ENCODE results near the gene PPP1R12C. TPM values are rescaled to one million over a fixed set of nuclear protein-coding genes. Genes with fewer than 3 reads are reported as not detected.
"Not testable (repeated sequence)": the region's sequence is repeated elsewhere in the genome, so short reads cannot be mapped to it uniquely, and the experiment has no call there.

PPP1R12C gene
- total RNA-seq, 2 donors from 2014 or later = 207 to 252 TPM

DNA sequence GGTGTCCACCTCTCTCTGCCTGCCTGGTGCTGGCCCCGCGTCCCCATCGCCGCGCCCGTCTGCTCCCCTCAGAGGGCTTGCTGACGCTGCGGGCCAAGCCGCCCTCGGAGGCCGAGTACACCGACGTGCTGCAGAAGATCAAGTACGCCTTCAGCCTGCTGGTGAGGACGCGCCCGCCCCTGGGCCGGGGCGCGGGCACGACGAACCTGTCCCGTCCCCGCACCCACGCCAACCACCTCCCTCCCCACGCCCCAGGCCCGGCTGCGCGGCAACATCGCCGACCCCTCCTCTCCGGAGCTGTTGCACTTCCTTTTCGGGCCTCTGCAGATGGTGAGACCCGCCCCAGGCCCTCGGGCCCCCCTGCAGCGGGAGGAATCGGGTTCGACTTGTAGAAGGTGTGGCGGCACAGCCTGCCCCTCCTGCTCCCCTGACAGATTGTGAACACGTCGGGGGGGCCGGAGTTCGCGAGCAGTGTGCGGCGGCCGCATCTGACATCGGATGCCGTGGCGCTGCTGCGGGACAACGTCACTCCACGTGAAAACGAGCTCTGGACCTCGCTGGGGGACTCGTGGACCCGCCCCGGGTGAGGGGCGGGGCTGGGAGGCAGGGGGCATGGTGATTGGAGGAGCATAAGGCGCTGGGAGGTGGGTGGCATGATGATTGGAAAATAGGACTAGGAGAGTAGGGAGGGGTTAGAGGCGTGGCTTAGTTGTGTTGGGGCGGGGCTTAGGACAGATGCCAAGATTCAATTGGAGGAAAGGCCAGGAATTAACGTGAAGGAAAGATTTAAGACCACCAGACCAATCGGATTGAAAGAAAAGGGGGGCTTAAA is 35.2 kb downstream of the PPP1R12C start:
- intact Hi-C loops (cut with DNase I) = no loop called here
- no peak for DNase-seq (ENCODE audit: low spot score)

DNA sequence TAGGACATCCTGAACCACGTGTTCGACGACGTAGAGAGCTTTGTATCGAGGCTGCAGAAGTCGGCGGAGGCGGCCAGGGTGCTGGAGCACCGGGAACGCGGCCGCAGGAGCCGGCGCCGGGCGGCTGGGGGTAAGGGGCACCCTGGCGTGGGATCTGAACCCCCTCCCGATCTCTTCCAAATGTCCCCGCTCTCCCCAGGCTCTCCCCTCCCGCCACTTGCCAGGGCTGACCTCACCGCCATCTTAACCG is 35.7 kb downstream of the PPP1R12C start:
- intact Hi-C loops (cut with DNase I) = no loop called here

DNA sequence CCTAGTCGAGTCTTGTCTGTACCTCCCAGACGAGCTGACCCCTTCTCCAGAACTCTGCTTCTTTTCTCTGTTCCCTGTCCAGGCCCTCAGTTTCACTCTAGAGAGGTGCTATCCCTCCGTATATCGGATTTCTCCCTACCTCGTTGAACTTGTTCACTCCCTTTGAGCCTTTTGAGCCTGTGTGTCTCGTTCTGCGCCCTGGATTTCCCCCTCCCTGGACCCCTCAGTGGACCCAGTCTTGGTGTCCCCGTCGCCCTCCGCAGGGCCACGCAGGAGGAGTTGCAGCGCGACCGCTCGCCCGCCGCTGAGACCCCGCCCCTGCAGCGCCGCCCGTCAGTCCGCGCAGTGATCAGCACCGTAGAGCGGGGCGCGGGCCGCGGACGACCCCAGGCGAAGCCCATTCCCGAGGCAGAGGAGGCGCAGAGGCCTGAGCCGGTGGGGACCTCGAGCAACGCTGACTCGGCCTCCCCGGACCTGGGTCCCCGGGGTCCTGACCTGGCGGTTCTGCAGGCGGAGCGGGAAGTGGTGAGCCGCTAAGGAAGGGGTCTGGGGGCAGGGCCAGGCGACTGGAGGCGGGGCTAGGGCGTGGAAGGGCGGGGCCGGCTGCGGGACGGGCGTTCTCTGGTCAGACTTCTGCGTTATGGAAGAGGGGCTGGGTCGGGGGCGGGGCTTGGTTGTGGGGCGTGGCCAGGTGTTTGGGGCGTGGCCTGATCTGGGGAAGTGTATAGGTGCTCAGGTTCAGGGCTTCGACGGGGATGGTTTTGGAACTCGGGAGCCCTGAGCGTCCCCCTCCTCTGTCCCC is 36.3 kb downstream of the PPP1R12C start:
- DNase-seq (ENCODE audit: low spot score) = peak; percentile 94
- intact Hi-C loops (cut with DNase I) = no loop called here

More for the DNA sequence above, 35.7 kb downstream of the PPP1R12C start:
- DNase-seq (ENCODE audit: low spot score) = no peak

DNA sequence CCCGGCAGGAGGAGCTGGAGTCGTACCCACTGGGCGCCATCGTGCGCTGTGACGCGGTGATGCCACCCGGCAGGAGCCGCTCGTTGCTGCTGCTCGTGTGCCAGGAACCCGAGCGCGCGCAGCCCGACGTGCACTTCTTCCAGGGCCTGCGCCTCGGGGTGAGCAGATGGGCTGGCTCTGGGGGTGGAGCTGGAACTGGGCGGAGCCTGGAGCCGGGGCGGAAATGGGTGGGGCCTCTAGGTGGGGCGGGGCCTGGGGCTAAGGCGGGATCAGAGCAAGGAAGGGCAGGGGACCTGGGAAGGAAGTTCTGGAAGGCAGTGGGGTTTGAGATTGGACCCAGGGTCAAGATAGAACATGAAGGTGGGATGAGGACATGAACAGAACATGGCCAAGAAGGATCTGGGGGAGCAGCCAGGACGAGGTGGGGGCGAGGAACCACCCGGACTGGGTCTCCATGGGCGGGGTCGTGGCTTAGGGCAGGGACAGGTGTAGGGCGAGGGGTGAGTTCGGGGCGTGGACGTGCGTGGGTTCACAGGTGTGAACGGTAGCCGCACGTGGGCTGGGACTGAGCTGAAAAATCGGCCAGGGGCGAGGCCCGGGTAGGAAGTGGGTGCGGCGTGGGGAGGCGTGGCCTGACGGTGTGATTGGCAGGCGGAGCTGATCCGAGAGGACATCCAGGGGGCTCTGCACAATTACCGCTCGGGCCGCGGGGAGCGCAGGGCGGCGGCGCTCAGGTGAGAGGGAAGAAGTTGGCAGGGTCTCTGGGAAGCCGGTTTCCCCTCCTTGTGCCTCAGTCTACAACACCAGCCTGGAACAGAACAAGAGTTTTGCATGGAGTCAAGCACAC is 37.1 kb downstream of the PPP1R12C start:
- peak; percentile 92 for DNase-seq (ENCODE audit: low spot score)
- intact Hi-C loops (cut with DNase I) = no loop called here

DNA sequence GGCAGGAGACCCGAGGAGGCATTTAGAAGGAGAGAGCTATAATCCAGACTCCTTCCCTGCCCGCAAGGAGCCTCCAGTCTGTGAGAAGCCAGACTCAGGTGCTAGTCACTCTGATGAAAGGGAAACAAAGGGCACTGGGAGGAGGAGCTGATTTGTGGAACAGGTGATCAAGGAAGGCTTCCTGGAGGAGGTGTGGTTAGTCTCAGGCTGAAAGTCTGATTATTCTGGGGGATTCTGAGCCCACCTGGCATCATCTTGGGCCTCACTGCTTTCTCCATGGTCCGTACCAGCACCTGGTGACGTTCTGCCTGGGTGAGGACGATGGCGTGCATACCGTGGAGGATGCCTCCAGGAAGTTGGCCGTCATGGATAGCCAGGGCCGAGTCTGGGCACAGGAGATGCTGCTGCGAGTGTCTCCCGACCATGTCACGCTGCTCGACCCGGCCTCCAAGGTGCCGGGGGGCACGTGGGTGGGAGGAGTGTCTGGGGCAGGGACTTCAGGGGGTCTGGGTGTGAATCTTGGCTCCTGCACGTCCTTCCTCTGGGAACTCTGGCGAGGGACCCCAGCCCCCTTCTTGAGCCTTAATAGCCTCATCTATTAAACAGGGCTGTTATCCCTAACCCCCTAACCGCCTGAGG is 37.9 kb downstream of the PPP1R12C start:
- intact Hi-C loops (cut with DNase I) = no loop called here

DNA sequence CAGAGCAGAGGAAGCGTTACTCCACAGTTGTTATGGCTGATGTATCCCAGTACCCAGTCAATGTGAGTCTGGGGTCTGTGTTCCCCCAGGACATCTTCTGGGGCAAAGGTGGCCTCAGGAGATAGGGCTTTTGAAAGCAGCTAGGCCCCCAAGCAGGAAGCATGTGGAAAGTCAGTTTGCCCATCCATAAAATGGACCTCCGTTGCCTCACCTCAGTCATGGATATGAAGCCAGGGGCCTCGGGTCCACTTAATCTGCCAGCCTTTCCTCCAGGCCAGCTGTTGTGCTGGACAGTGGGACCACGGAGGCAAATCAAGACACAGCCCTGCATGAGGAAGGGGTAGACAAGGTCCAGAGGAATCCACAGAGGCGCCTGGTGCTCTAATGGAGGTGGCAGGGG is 38.4 kb downstream of the PPP1R12C start:
- no peak for DNase-seq (ENCODE audit: low spot score)
- intact Hi-C loops (cut with DNase I) = no loop called here

More for the DNA sequence above, 37.9 kb downstream of the PPP1R12C start:
- DNase-seq (ENCODE audit: low spot score) = no peak

DNA sequence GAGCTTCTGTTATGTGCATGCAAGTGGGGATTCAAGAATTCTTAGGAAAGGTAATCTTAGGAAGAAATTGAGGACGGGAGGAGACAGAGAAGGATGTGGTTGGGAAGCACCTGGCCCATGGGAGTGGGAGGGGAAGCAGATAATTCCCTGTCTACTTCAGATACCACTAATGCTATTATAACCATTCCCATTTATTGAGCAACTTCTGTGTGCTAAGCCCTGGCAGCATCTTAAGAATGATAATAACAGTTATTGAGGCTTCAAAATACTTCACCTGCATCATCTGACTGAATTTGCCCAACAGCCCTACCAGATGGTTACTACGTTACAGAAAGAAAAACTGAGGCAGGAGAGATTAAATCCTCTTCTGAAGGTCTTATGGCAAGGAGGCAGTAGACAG is 40.3 kb downstream of the PPP1R12C start:
- intact Hi-C loops (cut with DNase I) = no loop called here
- DNase-seq (ENCODE audit: low spot score) = no peak

DNA sequence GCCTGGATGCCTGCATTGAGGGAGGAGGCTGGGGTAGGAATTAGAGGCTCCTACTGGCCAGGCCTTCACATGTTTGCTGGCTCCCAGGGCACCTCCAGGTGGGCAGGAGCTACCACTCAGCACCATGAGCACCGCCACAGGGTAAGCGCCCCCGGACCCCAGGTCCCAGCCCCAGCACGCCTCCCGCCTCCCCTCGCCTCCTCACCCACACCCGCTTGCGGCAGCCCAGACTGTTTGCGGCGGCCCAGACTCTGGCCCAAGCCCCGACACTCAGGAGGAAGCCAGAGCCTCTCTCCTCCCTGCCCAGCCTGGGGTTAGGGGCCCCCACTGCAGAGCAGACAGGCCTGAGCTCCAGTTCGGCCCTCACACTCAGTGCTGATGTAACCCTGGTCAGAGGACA is 41.1 kb downstream of the PPP1R12C start:
- intact Hi-C loops (cut with DNase I) = no loop called here
- no peak for DNase-seq (ENCODE audit: low spot score)

DNA sequence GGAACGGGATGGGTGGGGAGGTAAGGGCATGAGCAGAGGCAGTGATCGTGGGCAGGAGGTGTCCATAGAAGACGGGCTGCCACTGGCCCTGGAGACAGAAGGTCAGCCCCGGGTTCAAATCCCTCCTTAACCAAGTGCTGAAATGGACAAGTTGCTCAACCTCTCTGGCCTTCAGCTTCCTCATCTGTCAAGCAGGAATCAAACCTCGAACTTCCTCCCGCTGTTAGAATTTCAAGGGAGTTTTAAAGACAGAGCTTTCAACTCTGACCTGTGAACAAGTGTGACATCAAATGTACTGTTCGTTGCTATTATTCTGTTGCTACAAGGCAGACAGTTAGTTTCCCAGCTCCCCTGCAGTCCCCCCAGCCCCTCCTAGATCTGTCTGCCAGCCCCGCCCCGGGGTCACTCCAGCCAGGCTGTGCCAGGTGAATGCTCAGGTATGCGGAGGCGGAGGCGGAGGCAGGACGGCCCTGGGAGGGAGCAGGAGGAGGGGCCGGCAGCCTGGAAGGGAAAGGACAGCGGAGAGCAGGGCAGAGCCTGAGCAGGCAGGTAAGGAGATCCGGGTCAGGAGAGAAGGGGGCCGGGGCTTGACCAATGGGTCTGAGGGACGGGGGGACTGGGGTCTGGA is 42.0 kb downstream of the PPP1R12C start, which contains the start of gene EPS8L1:
EPS8L1 (plus strand) TSS at position 499 of the 628 bp plus-strand sequence. CDS start 576 bp downstream, outside the sequence.
- intact Hi-C loops (cut with DNase I) = no loop called here
- no peak for DNase-seq (ENCODE audit: low spot score)

DNA sequence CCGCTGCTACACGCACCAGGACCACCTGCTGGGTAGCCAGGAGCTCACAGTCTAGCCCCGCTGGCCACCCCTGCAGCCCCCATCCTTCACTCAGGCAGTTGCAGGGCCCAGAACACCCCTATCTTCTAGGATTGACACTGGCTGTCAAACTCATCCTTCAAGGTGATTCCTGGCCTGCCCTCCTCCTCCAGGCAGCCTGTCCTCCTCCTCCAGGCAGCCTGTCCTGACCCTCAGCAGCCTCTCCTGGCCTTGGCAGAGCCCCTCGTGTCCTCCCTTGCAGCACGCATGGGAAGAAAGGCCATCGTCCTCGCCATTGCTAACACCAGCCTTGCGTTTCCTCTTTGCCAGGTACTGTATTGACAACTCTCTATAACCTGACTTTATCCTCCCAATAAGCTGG is 45.5 kb downstream of the PPP1R12C start:
- no peak for DNase-seq (ENCODE audit: low spot score)
- intact Hi-C loops (cut with DNase I) = no loop called here

DNA sequence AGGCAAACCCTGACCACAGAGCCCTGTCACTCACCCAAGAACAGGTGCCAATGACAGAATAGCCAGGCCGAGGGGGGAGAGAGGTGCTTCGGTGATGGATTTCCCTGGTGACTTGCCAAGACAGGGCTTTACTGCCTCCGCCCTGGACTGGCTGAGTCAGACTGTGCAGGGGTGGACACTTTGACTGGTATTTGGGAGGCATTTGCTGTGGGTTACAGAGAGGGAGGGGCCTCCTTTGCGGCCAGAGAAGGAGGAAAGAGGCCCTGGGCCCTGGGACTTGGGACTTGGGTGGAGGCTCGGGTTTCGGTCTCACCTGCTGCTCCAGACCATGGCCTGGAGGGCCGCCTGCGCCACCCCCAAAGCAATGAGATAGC is 46.3 kb downstream of the PPP1R12C start:
- intact Hi-C loops (cut with DNase I) = no loop called here
- no peak for DNase-seq (ENCODE audit: low spot score)

DNA sequence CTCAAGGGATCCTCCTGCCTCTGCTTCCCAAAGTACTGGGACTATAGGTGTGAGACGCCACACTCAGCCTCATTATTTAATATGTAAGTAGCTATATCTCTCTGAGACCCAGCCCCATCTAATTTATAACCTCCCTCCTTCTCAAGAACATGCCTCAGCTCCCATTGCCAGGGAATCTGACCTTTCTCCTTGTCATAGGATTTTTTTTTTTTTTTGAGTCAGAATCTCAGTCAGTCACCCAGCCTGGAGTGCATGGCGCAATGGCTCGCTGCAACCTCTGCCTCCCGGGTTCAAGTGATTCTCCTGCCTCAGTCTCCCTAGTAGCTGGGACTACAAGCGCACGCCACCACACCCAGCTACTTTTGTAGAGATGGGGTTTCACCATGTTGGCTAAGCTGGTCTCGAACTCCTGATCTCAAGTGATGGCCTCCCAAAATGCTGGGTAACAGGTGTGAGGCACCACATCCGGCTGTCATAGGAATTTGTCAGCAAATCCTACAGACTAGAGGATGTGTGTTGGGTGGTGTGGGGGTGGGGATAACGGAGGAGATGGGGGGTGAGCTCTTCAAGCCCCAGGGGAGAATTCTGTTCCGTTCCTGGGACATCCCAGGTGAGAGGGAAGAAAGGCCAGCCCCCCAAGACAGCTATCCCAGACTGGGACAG is 46.8 kb downstream of the PPP1R12C start:
- no peak for DNase-seq (ENCODE audit: low spot score)
- intact Hi-C loops (cut with DNase I) = no loop called here

DNA sequence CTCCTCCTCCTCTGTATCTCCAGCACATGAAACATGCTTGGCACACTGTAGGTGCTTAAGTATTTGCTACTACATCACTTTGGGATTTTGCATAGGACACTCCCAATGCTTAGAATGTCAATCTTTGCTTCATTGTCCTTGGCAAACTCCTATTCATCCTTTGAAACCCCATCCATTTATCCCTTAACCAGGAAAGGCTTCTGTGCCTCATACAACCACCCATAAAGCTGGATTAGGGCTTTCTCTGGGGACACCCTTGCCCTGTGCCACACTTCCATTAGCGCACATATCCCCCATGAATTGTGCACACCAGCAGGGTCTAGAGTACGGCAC is 47.6 kb downstream of the PPP1R12C start:
- intact Hi-C loops (cut with DNase I) = no loop called here
- no peak for DNase-seq (ENCODE audit: low spot score)

DNA sequence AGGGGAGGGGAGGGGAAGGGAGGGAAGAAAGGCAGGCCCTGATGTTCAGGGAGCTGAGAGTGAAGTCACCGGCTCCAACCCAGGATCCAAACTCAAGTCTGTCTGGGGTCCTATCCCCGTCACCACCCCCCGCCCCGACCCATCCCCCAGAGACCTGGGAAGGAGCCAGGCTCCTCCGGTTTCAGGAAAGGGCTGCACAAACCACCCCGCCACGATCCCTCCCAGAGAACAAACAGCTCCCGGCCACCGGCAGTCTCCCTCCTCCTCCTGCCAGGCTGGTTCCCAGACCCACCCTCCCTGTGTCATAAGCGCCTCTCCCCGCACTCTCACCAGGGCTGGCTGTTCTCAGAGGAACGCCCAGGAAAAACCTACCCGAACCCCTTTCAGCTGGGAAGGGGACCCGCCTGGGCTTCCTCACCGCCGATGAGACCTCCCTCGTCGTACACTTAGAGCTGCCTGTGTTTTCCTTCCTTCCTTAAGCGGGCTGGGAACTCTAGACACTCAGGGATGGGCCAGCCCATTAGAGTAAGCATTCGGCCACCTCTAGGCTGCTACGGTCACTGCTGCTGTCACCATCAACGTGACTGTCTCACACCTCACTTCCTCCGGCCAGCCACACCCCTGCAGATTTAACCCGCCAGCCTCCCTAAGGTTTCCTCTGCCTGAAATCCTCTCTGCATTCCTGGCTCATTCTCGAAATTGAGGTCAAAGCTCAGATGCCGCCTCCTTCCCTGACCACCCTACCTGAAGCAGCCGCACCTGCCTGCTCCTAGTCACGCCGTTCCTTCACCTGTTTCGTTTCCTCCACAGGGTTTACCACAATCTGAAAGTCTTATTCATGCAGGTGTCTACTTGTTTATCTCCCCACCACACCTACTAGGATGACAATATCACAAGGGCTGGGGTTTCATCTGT is 48.2 kb downstream of the PPP1R12C start:
- DNase-seq (ENCODE audit: low spot score) = no peak
- intact Hi-C loops (cut with DNase I) = no loop called here

DNA sequence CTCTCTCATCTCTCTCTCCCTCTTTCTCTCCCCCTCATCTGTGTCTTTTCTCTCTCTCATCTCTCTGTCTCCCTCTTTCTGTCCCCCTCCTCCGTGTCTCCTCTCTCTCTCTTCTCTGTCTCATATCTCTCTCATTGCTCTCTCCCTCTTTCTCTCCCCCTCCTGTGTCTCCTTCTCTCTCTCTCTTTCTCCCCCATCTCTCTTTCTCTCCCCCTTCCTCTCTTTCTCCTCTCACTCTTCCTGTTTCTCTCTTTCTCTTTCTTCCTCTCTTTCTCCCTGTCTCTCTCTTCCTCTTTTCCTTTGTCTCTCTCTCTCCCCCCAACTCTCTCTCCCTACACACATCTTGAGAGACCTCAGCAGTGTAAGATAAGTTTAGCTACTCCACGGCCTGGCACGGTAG is 49.6 kb downstream of the PPP1R12C start:
- DNase-seq (ENCODE audit: low spot score) = no peak
- intact Hi-C loops (cut with DNase I) = no loop called here

DNA sequence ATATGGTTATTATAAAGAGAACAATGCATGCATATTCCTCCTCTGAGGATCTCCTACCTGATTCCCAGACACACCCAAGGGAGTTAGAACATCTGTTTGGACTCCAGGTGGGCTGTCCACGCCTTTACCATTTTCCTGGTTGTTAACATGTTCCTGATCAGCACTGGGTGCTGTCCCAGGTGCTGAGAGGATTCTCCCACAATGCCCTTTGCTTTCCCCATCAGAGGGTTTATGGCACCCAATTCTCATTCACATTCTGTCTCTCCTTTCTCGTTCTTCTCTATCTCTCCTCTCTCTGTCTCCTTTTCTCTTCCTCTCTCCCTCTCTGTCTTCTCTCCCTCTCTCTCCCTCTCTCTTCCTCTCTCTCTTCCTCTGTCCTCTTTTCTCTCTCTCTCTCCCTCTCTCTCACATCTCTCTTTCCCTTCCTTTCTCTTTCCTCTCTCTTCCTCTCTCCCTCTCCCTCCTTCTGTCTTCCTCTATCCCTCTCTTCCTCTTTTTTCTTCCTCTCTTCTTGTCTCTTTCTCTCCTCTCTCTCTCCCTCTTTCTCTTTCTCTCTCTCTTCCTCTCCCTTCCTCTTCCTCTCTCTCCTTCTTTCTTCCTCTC is 51.2 kb downstream of the PPP1R12C start:
- DNase-seq (ENCODE audit: low spot score) = no peak
- intact Hi-C loops (cut with DNase I) = no loop called here

DNA sequence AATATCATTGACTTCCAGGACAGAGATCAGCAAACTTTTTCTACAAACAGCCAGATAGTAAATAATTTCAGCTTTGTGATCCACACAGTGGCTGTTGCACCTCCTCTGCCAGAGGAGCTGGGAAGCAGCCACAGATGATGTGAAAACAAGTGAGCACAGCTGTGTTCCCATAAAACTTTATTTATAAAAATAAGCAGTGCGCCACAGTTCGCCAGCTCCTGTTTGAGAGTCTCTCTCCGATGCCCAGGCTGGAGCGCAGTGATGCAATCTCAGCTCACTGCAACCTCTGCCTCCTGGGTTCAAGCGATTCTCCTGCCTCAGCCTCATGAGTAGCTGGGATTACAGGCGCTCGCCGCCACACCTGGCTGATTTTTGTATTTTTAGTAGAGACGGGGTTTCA is 51.9 kb downstream of the PPP1R12C start:
- intact Hi-C loops (cut with DNase I); DNase-seq (ENCODE audit: low spot score): not testable (repeated sequence)
